Fibroblast of gingiva (primary cell): ENCODE results near the gene FTH1.
"Not testable (repeated sequence)": the region's sequence is repeated elsewhere in the genome, so short reads cannot be mapped to it uniquely, and the experiment has no call there.

ENCODE experiments used
- DNase-seq: peaks from one replicate; pipeline ENCODE4 v3.0.0-alpha.2; 2011; ENCODE audit warnings: low read depth

The FTH1 gene

GRCh38 chr11:61963282-61964057 lies 4.0 kb downstream of the FTH1 start:
- peak; percentile 94 for DNase-seq

GRCh38 chr11:61963016-61963281 lies 4.5 kb downstream of the FTH1 start:
- no peak for DNase-seq

- DNase-seq: peak; percentile 83
Measured at GRCh38 chr11:61962213-61963015, 5.0 kb downstream of the FTH1 start.

GRCh38 chr11:61961570-61962212 lies 5.7 kb downstream of the FTH1 start:
- peak; percentile 91 for DNase-seq

- DNase-seq: no peak
Measured at GRCh38 chr11:61960532-61960931, 6.9 kb downstream of the FTH1 start.

- no peak for DNase-seq
Measured at GRCh38 chr11:61959678-61960077, 7.8 kb downstream of the FTH1 start.

- DNase-seq: no peak
Measured at GRCh38 chr11:61959114-61959513, 8.3 kb downstream of the FTH1 start.

- DNase-seq: no peak
Measured at GRCh38 chr11:61958590-61958989, 8.8 kb downstream of the FTH1 start.

- no peak for DNase-seq
Measured at GRCh38 chr11:61957021-61957770, 10.2 kb downstream of the FTH1 start.

- DNase-seq: no peak
Measured at GRCh38 chr11:61956191-61957020, 11.0 kb downstream of the FTH1 start.

GRCh38 chr11:61955422-61956135 lies 11.9 kb downstream of the FTH1 start:
- no peak for DNase-seq

GRCh38 chr11:61954851-61955421 lies 12.5 kb downstream of the FTH1 start:
- peak; percentile 89 for DNase-seq

- no peak for DNase-seq
Measured at GRCh38 chr11:61954106-61954850, 13.2 kb downstream of the FTH1 start.

- not testable (repeated sequence) for DNase-seq
Measured at GRCh38 chr11:61953632-61954031, 13.8 kb downstream of the FTH1 start.

- no peak for DNase-seq
Measured at GRCh38 chr11:61952882-61953281, 14.6 kb downstream of the FTH1 start.

- no peak for DNase-seq
Measured at GRCh38 chr11:61951484-61952135, 15.8 kb downstream of the FTH1 start.

- DNase-seq: no peak
Measured at GRCh38 chr11:61950035-61950547, 17.3 kb downstream of the FTH1 start, which contains the start of gene BEST1. TSS of gene BEST1 (plus strand) at chr11:61950351. CDS start at chr11:61951807, 1,456 bp downstream.

- peak; percentile 95 for DNase-seq
Measured at GRCh38 chr11:61949169-61950034, 18.0 kb downstream of the FTH1 start.
